Measurements from ENCODE around the gene PKD1L1. TPM values are rescaled to one million over a fixed set of nuclear protein-coding genes. Genes with fewer than 3 reads are reported as not detected.

PKD1L1 gene
- total RNA-seq, 1 donor from 2014 or later: 0.89 TPM

- Mint-ChIP-seq H3K4me3 (ENCODE audit: low read depth) (no peak overlapping the region), H3K27ac (no peak overlapping the region), H3K4me1 (ENCODE audit: low read depth) (no peaks in the 10 kb centered on the region), H3K36me3 (ENCODE audit: insufficient read depth) (no peaks in the 10 kb centered on the region), H3K9me3 (ENCODE audit: low read depth) (no peaks in the 10 kb centered on the region), H3K27me3 (peaks cover 4% of the 10 kb centered on the region)
- no peak for DNase-seq (ENCODE audit: low spot score, unreplicated experiment)
- no peak for TF ChIP-seq CTCF (IDR thresholded peaks at IDR 0.05; ENCODE audit: unreplicated experiment)
These were observed 58.5 kb downstream of the PKD1L1 start for GRCh38 chr7:47889723-47890122.

- no peak overlapping the region for H3K27ac Mint-ChIP-seq
- H3K36me3 Mint-ChIP-seq (ENCODE audit: insufficient read depth): no peaks in the 10 kb centered on the region
- no peaks in the 10 kb centered on the region for H3K9me3 Mint-ChIP-seq (ENCODE audit: low read depth)
- peaks cover 4% of the 10 kb centered on the region for H3K27me3 Mint-ChIP-seq
- H3K4me3 Mint-ChIP-seq (ENCODE audit: low read depth): no peak overlapping the region
- H3K4me1 Mint-ChIP-seq (ENCODE audit: low read depth): no peaks in the 10 kb centered on the region
- no peak for TF ChIP-seq CTCF (IDR thresholded peaks at IDR 0.05; ENCODE audit: unreplicated experiment)
- DNase-seq (ENCODE audit: low spot score, unreplicated experiment): no peak
These were observed 59.6 kb downstream of the PKD1L1 start for GRCh38 chr7:47888371-47889265.

GRCh38 chr7:47887016-47887640 is 61.1 kb downstream of the PKD1L1 start:
- no peak overlapping the region for H3K4me3 Mint-ChIP-seq (ENCODE audit: low read depth)
- no peak for DNase-seq (ENCODE audit: low spot score, unreplicated experiment)
- H3K4me1 Mint-ChIP-seq (ENCODE audit: low read depth): no peaks in the 10 kb centered on the region
- H3K9me3 Mint-ChIP-seq (ENCODE audit: low read depth): no peaks in the 10 kb centered on the region
- no peak overlapping the region for H3K27ac Mint-ChIP-seq
- peaks cover 4% of the 10 kb centered on the region for H3K27me3 Mint-ChIP-seq
- H3K36me3 Mint-ChIP-seq (ENCODE audit: insufficient read depth): no peaks in the 10 kb centered on the region
- TF ChIP-seq CTCF (IDR thresholded peaks at IDR 0.05; ENCODE audit: unreplicated experiment): no peak

- Mint-ChIP-seq H3K27me3 (peaks cover 8% of the 10 kb centered on the region), H3K27ac (no peak overlapping the region), H3K9me3 (ENCODE audit: low read depth) (no peaks in the 10 kb centered on the region), H3K36me3 (ENCODE audit: insufficient read depth) (no peaks in the 10 kb centered on the region), H3K4me1 (ENCODE audit: low read depth) (no peaks in the 10 kb centered on the region), H3K4me3 (ENCODE audit: low read depth) (no peak overlapping the region)
- TF ChIP-seq CTCF (IDR thresholded peaks at IDR 0.05; ENCODE audit: unreplicated experiment): no peak
- DNase-seq (ENCODE audit: low spot score, unreplicated experiment): no peak
These were observed 62.1 kb downstream of the PKD1L1 start for GRCh38 chr7:47885987-47886811.

Data from progenitor cell of endocrine pancreas (in vitro differentiated cells).